Upper lobe of left lung (tissue), 4 donors: Measurements from ENCODE around the gene EPYC.

Source experiments
- POLR2A ChIP-seq, 4 donors: fragments of 450-650 bp; IDR thresholded peaks; one replicate each; pipeline ENCODE4 v1.5.1; 2016 to 2017; ENCODE audit warnings: antibody characterized with exemption in 4 of 4, mild to moderate bottlenecking in 2 of 4
- POLR2AphosphoS5 ChIP-seq, 2 donors: sonication (generic); formaldehyde crosslinking; IDR thresholded peaks; one replicate each; pipeline ENCODE4 v1.5.1; 2017; ENCODE audit warnings: antibody characterized with exemption in 2 of 2
- TF ChIP-seq, protein P1 (sequence below), 6 experiments: fragments of 450-650 bp in 4 of 6; fragments of 200-600 bp in 2 of 6; sonication (generic) in 2 of 6; IDR thresholded peaks; one replicate each; pipeline ENCODE4 v1.5.1; 2016 to 2019; ENCODE audit warnings: antibody characterized with exemption in 6 of 6

DNA sequence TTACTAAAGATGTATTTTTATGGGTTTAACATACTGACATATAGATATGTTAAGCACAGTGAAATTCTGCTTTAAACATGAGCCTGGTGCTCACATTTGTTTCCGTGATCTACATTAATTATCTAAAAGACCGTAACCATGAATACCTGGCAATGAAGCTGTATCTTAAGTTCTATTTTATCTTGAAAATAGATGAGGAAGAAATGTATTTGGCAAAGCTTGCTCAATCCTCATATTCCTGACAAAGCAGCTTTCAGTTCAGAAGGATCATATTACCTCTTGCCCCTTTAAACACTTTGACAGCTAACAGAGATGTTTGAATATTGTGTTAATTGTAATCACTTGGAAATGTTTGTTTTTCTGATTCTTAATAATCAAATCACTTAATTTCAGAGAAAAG is 9.8 kb downstream of the EPYC start:
- TF ChIP-seq POLR2A (IDR thresholded peaks at IDR 0.05) (no peak), POLR2AphosphoS5 (IDR thresholded peaks at IDR 0.05) (no peak)
- TF ChIP-seq, protein P1, sequence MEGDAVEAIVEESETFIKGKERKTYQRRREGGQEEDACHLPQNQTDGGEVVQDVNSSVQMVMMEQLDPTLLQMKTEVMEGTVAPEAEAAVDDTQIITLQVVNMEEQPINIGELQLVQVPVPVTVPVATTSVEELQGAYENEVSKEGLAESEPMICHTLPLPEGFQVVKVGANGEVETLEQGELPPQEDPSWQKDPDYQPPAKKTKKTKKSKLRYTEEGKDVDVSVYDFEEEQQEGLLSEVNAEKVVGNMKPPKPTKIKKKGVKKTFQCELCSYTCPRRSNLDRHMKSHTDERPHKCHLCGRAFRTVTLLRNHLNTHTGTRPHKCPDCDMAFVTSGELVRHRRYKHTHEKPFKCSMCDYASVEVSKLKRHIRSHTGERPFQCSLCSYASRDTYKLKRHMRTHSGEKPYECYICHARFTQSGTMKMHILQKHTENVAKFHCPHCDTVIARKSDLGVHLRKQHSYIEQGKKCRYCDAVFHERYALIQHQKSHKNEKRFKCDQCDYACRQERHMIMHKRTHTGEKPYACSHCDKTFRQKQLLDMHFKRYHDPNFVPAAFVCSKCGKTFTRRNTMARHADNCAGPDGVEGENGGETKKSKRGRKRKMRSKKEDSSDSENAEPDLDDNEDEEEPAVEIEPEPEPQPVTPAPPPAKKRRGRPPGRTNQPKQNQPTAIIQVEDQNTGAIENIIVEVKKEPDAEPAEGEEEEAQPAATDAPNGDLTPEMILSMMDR (IDR thresholded peaks at IDR 0.05) = no peak
